ENCODE results near the gene TUBB8. TPM values are rescaled to one million over a fixed set of nuclear protein-coding genes. Genes with fewer than 3 reads are reported as not detected.
"Not testable (repeated sequence)": the region's sequence is repeated elsewhere in the genome, so short reads cannot be mapped to it uniquely, and the experiment has no call there.

The TUBB8 gene
- polyA plus RNA-seq, 6 donors from 2014 or later: 0.43 to 1.8 (median 0.51) TPM; not detected in 3

DNA sequence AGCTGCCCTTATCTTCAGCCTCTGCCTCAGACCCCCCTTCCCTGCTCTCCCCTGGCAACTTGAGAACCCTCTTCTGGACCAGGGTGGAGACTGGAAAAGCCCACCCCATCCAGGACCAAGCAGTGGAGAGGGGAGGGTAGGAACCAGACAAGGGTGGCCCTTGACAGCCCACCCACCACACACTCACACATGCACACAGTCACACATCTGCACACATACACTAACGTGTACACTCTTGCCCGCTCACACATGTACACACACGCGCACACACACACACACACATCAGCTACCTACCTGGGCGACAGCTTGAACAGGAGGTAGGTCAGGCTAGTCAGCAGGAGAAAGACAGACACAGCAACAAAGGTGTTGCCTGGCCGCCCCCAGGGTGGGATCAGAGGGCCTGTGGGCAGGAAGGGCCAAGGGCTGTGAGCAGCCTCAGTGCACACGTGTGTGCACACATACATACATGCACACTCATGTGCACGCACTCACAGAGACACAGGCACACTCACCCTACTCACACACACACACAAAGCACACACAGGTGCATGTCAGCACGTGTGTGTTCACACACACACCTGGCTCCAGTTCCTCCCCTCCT lies 34.9 kb upstream of the TUBB8 start:
- no peak for DNase-seq
- peaks cover 0 to 6% (median 5%) of the 10 kb centered on the region in 3 donors for H3K4me1 Mint-ChIP-seq
- ATAC-seq (ENCODE audit: low read depth in 2 of 2): no peak
- H3K9me3 Mint-ChIP-seq: peaks cover 0 to 2% (median 0%) of the 10 kb centered on the region in 7 donors
- H3K4me3 Mint-ChIP-seq: no peak overlapping the region
- peaks cover 13 to 79% (median 74%) of the 10 kb centered on the region in 3 donors for H3K27me3 Mint-ChIP-seq
- no peaks in the 10 kb centered on the region for H3K36me3 Mint-ChIP-seq
- H3K27ac Mint-ChIP-seq: no peak overlapping the region

DNA sequence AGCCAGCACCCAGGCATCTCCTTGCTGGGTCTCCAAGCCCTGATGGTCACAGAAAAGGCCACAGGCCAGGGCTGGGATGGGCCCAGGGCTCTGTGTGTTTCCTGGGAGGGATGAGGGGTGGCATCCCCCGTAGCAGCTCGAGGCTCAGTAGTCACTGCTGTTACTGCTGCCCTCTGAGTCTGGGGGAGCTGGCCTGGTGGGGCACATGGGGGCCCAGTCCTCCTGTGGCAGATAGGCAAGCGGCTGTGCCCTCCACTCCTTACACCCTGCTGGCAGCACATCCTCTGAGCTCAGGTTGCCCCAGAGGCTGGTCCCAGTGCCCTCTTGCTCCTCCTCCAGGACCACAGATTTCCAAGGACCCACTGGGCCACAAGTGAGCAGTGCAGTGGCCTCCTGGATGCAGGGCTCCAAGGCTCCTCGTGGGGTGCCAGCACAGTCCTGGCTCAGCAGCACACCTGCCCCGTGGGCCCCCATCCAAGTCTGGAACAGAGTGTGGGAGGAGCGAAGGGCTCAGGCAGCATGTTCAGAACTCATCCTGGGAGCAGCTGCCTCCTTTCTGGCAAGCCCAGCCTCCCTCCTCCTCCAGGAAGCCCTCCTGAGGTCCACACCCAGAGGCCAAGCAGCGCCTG lies 31.5 kb upstream of the TUBB8 start:
- peaks cover 0 to 5% (median 0%) of the 10 kb centered on the region in 7 donors for H3K9me3 Mint-ChIP-seq
- DNase-seq (no peak), ATAC-seq (ENCODE audit: low read depth in 2 of 2) (no peak)
- no peaks in the 10 kb centered on the region for H3K36me3 Mint-ChIP-seq
- peaks cover 0 to 10% (median 5%) of the 10 kb centered on the region in 3 donors for H3K4me1 Mint-ChIP-seq
- no peak overlapping the region for H3K4me3 Mint-ChIP-seq
- peaks cover 21 to 81% (median 57%) of the 10 kb centered on the region in 3 donors for H3K27me3 Mint-ChIP-seq
- no peak overlapping the region for H3K27ac Mint-ChIP-seq

DNA sequence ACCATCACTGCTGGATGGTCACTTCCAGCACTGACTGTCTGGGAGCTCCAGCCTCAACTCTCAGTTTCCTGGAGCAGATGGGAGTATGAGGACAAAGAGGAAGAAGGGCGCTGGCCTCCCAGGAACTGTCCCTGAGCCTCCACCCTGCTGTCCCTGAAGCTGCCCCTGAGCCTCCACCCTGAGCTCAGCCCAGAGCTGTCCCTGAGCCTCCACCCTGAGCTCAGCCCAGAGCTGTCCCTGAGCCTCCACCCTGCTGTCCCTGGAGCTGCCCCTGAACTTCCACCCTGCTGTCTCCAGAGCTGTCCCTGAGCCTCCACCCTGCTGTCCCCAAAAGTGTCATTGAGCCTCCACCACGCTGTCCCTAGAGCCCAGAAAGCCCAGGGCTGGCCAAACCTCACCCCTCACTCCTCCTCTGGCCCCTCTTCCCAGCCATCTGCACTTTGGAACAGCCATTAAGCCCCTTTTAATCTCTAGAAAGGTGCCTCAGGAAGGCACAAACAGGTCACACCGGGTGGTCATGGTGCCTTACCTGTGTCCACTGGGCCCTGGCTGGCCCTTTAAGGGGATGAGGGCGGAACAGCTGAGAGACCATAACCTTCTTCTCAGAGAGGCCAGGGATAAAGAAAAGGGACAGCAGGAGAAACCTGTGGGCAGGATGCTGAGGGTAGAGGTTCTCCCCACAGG lies 30.6 kb upstream of the TUBB8 start:
- no peak overlapping the region for H3K27ac Mint-ChIP-seq
- no peak overlapping the region for H3K4me3 Mint-ChIP-seq
- H3K36me3 Mint-ChIP-seq: no peaks in the 10 kb centered on the region
- H3K9me3 Mint-ChIP-seq: peaks cover 0 to 5% (median 0%) of the 10 kb centered on the region in 7 donors
- DNase-seq (no peak), ATAC-seq (ENCODE audit: low read depth in 2 of 2) (no peak)
- peaks cover 0 to 10% (median 5%) of the 10 kb centered on the region in 3 donors for H3K4me1 Mint-ChIP-seq
- H3K27me3 Mint-ChIP-seq: peaks cover 21 to 78% (median 50%) of the 10 kb centered on the region in 3 donors

DNA sequence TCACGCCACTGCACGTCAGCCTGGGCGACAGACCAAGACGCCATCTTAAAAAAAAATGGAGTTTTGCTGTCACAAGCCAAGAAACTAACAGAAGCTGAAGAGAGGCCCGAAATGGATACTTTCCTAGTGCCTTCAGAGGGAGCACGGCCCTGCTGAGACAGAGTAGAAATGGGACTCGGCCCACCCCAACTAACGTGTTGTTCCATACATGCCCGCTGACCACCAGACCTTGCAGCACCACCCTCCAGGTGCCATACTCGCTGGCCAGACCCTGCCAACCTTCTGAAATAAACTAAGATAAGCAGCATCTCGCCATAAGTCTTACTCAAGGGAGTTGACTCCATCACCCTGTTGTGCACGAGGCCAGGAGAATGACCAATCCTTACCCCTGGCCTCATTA lies 29.5 kb upstream of the TUBB8 start:
- H3K4me1 Mint-ChIP-seq: peaks cover 5 to 16% (median 6%) of the 10 kb centered on the region in 3 donors
- H3K27me3 Mint-ChIP-seq: peaks cover 21 to 73% (median 41%) of the 10 kb centered on the region in 3 donors
- peaks cover 0 to 7% (median 0%) of the 10 kb centered on the region in 7 donors for H3K9me3 Mint-ChIP-seq
- H3K4me3 Mint-ChIP-seq: no peak overlapping the region
- no peak overlapping the region for H3K27ac Mint-ChIP-seq
- ATAC-seq (ENCODE audit: low read depth in 2 of 2): no peak
- DNase-seq: no peak
- H3K36me3 Mint-ChIP-seq: no peaks in the 10 kb centered on the region

DNA sequence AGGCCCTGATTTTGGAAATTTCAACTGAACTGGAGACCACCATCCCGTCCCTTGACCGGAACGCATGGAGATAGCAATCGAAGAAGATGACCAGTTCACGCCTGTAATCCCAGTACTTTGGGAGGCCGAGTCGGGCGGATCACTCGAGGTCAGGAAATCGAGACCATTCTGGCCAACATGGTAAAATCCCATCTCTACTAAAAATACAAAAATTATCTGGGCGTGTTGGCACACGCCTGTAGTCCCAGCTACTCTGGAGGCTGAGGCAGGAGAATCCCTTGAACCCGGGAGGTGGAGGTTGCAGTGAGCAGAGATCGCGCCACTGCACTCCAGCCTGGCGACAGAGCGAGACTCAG lies 25.1 kb upstream of the TUBB8 start:
- DNase-seq; H3K27ac Mint-ChIP-seq; ATAC-seq (ENCODE audit: low read depth in 2 of 2); H3K36me3 Mint-ChIP-seq; H3K9me3 Mint-ChIP-seq: not testable (repeated sequence)
- Mint-ChIP-seq H3K4me1 (peaks cover 0 to 14% (median 6%) of the 10 kb centered on the region in 3 donors), H3K27me3 (peaks cover 5 to 47% (median 9%) of the 10 kb centered on the region in 3 donors), H3K4me3 (peak overlapping the region; percentile 36 to 82 (median 58))

DNA sequence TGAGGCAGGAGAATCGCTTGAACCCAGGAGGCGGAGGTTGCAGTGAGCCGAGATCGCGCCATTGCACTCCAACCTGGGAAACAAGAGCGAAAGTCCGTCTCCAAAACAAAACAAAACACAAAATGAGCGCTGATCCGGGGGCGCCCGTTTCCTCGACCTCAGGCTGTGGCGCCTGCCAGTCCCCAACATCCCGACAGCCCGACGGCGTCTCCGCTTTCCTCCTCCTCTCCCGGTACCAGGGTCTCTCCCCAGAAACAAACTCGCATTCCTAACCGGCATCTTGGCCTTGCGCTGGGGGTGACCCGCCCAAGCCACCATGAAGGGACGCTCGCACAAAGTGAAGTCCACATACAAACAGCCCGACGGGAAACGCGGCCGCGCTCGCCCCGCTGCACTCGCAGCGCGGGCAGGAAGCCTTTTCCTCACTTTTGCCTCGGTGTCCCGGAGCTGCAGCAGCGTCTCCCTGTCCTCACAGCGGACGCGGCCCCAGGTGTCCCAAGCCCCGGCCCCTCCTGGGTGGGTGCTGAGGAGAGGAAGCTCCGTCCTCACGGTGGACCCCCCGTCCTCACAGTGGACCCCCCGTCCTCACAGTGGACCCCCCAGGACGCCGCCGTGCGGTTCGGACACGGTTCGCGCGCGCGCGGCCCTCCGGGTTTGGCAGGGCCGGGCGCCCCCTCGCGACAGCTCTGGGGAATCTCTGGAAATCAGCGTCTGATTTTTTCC lies 24.6 kb upstream of the TUBB8 start:
- peak overlapping the region; percentile 36 to 82 (median 64) for H3K4me3 Mint-ChIP-seq
- ATAC-seq (ENCODE audit: low read depth in 2 of 2): peak in 1 of 2 donors; percentile 18
- peaks cover 5 to 47% (median 6%) of the 10 kb centered on the region in 3 donors for H3K27me3 Mint-ChIP-seq
- H3K9me3 Mint-ChIP-seq, DNase-seq, H3K36me3 Mint-ChIP-seq: not testable (repeated sequence)
- peak overlapping the region in 2 of 6 donors; percentile 42 to 88 for H3K27ac Mint-ChIP-seq
- H3K4me1 Mint-ChIP-seq: peaks cover 0 to 14% (median 6%) of the 10 kb centered on the region in 3 donors

DNA sequence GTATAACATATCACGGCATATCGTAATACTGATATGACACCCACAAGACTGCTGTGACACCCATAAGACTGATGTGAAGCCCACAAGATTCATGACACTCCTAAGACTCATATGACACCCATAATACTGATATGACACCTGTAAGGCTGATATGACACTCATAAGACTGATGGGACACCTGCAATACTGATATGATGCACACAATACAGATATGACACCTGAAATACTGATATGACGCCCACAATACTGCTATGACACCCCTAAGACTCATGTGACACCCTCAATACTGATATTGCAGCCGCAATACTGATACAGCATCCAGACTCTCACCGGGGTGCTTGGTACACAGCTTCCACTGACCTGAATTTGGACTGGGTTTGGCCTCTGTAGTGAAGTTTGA lies 19.1 kb upstream of the TUBB8 start:
- DNase-seq; ATAC-seq (ENCODE audit: low read depth in 2 of 2); H3K9me3 Mint-ChIP-seq; H3K36me3 Mint-ChIP-seq; H3K27ac Mint-ChIP-seq; H3K4me1 Mint-ChIP-seq; H3K4me3 Mint-ChIP-seq: not testable (repeated sequence)
- H3K27me3 Mint-ChIP-seq: peaks cover 6 to 43% (median 8%) of the 10 kb centered on the region in 3 donors

DNA sequence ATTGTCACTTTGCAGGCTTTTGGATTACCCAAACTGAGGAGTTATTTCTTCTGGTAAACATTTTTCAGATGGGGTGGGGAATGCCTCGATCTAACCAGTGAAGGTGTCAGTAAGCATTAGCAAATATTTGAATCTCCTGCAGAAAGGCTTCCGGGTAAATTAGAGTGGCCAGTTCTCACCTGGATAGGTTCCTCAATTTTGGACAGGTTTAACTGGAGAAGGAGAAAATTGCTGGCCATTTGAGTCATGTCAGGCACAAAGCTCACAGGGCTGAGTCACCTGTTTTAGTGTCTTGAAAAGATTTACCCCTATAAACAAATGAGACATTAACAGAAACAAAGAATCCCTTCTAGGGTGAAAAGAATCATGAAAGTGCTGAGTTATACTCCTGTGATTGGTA lies 830 bp upstream of the TUBB8 start:
- not testable (repeated sequence) for H3K27ac Mint-ChIP-seq; H3K4me1 Mint-ChIP-seq; H3K4me3 Mint-ChIP-seq; H3K36me3 Mint-ChIP-seq; DNase-seq; H3K9me3 Mint-ChIP-seq; ATAC-seq (ENCODE audit: low read depth in 2 of 2)
- H3K27me3 Mint-ChIP-seq: peaks cover 0 to 13% (median 0%) of the 10 kb centered on the region in 3 donors

DNA sequence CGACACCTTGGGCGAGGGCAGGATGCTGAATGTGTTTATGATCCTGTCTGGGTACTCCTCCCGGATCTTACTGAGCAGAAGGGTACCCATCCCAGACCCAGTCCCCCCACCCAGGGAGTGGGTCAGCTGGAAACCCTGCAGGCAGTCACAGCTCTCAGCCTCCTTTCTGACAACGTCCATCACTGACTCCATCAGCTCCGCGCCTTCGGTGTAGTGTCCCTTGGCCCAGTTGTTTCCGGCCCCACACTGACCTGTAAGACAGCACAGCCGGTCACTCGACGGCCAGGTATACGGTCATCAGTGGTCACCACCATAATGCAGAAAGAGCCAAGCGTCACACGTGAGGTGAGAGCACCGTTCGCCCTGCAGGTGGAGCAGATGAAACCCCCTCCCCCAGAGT lies 1.2 kb downstream of the TUBB8 start:
- DNase-seq; H3K4me3 Mint-ChIP-seq; ATAC-seq (ENCODE audit: low read depth in 2 of 2); H3K27ac Mint-ChIP-seq; H3K36me3 Mint-ChIP-seq; H3K4me1 Mint-ChIP-seq; H3K9me3 Mint-ChIP-seq: not testable (repeated sequence)
- peaks cover 0 to 13% (median 0%) of the 10 kb centered on the region in 3 donors for H3K27me3 Mint-ChIP-seq

DNA sequence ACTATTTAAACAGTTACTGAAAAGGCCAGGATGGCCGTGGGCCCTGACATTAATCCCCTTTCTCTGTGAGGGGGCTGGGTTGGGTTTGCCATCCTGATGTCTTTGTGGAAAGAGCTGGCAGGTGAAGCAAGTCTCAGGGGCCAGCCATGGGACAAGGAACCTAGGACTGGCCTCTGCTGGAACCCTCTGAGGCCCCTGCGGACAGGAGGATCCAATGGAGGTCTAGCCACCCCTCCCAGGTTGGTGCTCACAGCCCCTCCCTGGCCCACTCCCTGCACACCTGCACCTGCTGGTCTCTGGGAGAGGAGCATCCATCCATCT lies 35.8 kb downstream of the TUBB8 start:
- not testable (repeated sequence) for H3K27ac Mint-ChIP-seq; H3K27me3 Mint-ChIP-seq; DNase-seq; H3K36me3 Mint-ChIP-seq; H3K9me3 Mint-ChIP-seq; H3K4me1 Mint-ChIP-seq; H3K4me3 Mint-ChIP-seq; ATAC-seq (ENCODE audit: low read depth in 2 of 2)

DNA sequence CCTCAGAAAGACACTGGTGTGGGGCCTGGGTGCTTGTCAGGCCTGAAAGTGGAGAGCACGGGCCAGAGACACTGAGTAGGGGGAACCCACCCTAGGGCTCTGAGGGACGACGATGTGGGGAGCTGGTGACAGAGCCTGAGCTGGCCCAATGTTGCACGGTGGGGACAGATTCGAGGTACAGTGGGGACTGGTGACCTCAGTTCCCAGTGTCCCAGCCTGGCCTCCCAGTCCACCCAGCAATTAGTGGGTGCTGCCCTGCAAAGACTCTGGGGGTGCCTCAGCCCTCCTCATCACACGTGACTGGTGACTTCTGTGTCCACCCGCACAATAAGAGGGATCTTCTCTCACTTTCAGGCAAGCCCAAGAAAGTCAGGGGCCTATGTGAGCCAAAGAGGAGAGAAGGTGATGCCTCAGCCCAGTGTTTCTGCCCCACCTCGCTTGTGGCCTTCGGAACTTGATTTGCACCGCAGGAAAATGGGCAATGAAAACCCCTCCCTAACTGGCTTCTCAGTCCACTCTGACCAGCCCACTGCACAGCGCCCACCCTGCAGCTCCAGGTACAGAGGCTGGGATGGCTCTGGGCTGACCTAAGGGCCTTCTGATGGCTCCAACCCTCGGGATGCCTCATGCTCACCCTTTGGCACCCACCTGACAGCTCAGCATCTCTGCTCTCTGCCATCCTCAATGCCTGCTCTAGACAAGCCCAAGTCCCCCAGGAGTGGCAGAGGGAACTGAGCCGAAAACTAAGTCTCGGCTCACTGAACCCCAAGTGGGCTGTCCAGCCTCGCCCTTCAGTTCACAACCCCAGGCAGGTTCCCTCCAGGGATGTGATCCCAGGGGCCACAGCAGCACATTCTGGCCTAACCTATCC lies 36.4 kb downstream of the TUBB8 start:
- not testable (repeated sequence) for H3K27ac Mint-ChIP-seq; H3K4me3 Mint-ChIP-seq; H3K9me3 Mint-ChIP-seq; ATAC-seq (ENCODE audit: low read depth in 2 of 2); H3K27me3 Mint-ChIP-seq; H3K36me3 Mint-ChIP-seq; DNase-seq; H3K4me1 Mint-ChIP-seq

DNA sequence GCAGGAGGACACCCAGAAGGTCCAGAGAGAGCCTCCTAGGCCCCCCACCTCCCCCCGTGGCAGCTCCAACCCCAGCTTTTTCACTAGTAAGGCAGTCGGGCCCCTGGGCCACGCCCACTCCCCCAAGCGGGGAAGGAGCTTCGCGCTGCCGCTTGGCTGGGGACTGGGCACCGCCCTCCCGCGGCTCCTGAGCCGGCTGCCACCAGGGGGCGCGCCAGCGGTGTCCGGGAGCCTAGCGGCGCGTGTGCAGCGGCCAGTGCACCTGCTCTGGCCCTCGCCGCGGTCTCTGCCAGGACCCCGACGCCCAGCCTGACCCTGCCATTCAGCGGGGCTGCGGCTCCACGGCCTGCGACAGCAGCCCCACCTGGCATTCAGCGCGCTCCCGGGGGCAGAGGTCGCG lies 37.8 kb downstream of the TUBB8 start:
- H3K9me3 Mint-ChIP-seq; H3K4me3 Mint-ChIP-seq; ATAC-seq (ENCODE audit: low read depth in 2 of 2); H3K27me3 Mint-ChIP-seq; H3K36me3 Mint-ChIP-seq; H3K4me1 Mint-ChIP-seq; H3K27ac Mint-ChIP-seq; DNase-seq: not testable (repeated sequence)

All from naive B cell (primary cell).